A549 (cell line): ENCODE measurements around the gene FAM149B1. TPM values are rescaled to one million over a fixed set of nuclear protein-coding genes. Genes with fewer than 3 reads are reported as not detected.
"Not testable (repeated sequence)": the region's sequence is repeated elsewhere in the genome, so short reads cannot be mapped to it uniquely, and the experiment has no call there.

Experiments used
- ATAC-seq, 2 experiments: fragments of 200-7000 bp in 1 of 2; fragments of >200 bp in 1 of 2; cut with Nextera tagmentation in 1 of 2; cut with Tn5 transposase in 1 of 2; 3 replicates each; pipeline versions ENCODE4 v1.8.0 to v1.9.1; 2018 to 2020; ENCODE audit warnings: mild to moderate bottlenecking in 1 of 2, moderate library complexity in 1 of 2
- CTCF ChIA-PET: fragments of 300-600 bp; sonication (Branson Sonifier 250); formaldehyde crosslinking; extraction: SDS; loops from one replicate; lab custom pipeline; 2021; ENCODE audit warnings: antibody characterized with exemption, inconsistent platforms; lab: Yijun Ruan, JAX
- POLR2A ChIA-PET: fragments of 350-600 bp; formaldehyde crosslinking; extraction: SDS; loops from one replicate; lab custom pipeline; 2021; ENCODE audit warnings: antibody characterized with exemption, inconsistent platforms; lab: Yijun Ruan, JAX
- DNase-seq, 2 experiments: peaks; one replicate each; pipeline versions ENCODE4 v3.0.0 to v3.0.0-alpha.2; 2011 to 2016; ENCODE audit warnings: low read depth in 1 of 2, low spot score in 1 of 2
- FAIRE-seq: peaks from 2 replicates; lab custom pipeline; 2011; peaks lifted over from hg19 to GRCh38; lab: Jason Lieb, UNC
- H3K27ac ChIP-seq, 2 experiments: fragments of >200 bp; sonication (Bioruptor Twin); formaldehyde crosslinking; 3 replicates each; pipeline ENCODE4 v1.5.1; 2016 to 2017
- H3K4me1 ChIP-seq: fragments of >200 bp; sonication (Bioruptor Twin); formaldehyde crosslinking; 3 replicates; pipeline ENCODE4 v1.6.1; 2016
- H3K4me2 ChIP-seq: fragments of >200 bp; sonication (Bioruptor Twin); formaldehyde crosslinking; 3 replicates; pipeline ENCODE4 v1.6.1; 2016
- H3K4me3 ChIP-seq: fragments of >200 bp; sonication (Bioruptor Twin); formaldehyde crosslinking; 3 replicates; pipeline ENCODE4 v1.5.1; 2016
- H3K9me3 ChIP-seq: fragments of >200 bp; sonication (Bioruptor Twin); formaldehyde crosslinking; 3 replicates; pipeline ENCODE4 v1.6.1; 2016
- BHLHE40 ChIP-seq: IDR thresholded peaks from 2 replicates; pipeline ENCODE4 v1.6.1; 2012; ENCODE audit warnings: low read depth, low read length, inconsistent platforms
- CBX2 ChIP-seq: fragments of 200-600 bp; sonication (generic); IDR thresholded peaks from 2 replicates; pipeline ENCODE4 v1.6.1; 2016; ENCODE audit warnings: low read depth, mild to moderate bottlenecking, borderline replicate concordance
- CBX8 ChIP-seq: fragments of 200-600 bp; sonication (generic); IDR thresholded peaks from 2 replicates; pipeline ENCODE4 v1.6.1; 2016
- CEBPB ChIP-seq, 2 experiments: fragments of >200 bp in 1 of 2; sonication (Bioruptor Twin) in 1 of 2; formaldehyde crosslinking in 1 of 2; IDR thresholded peaks; 2 replicates each; pipeline ENCODE4 v1.6.1; 2012 to 2016
- CHD2 ChIP-seq: fragments of 150-350 bp; IDR thresholded peaks from 2 replicates; pipeline ENCODE4 v1.6.1; 2014; ENCODE audit warnings: low read length; ENCODE audit not compliant: partially characterized antibody
- EP300 ChIP-seq, 2 experiments: fragments of >200 bp; sonication (Bioruptor Twin); formaldehyde crosslinking; IDR thresholded peaks; 2 replicates in 1 of 2; 3 replicates in 1 of 2; pipeline ENCODE4 v1.6.1; 2016 to 2017
- FOSL2 ChIP-seq, 2 experiments: fragments of 450-650 bp in 1 of 2; fragments of >200 bp in 1 of 2; sonication (Bioruptor Twin) in 1 of 2; formaldehyde crosslinking; IDR thresholded peaks; 2 replicates each; pipeline versions ENCODE4 v1.5.0 to v1.6.1; 2016 to 2020; ENCODE audit warnings: mild to moderate bottlenecking in 1 of 2, moderate library complexity in 1 of 2
- FOXS1 ChIP-seq: fragments of 250-450 bp; sonication (Bioruptor Pico); IDR thresholded peaks from 2 replicates; pipeline ENCODE4 v1.5.0; 2020; ENCODE audit warnings: mild to moderate bottlenecking, moderate library complexity
- GATA3 ChIP-seq: IDR thresholded peaks from 2 replicates; pipeline ENCODE4 v1.6.1; 2012; ENCODE audit warnings: borderline replicate concordance
- HEYL ChIP-seq: fragments of 250-450 bp; sonication (Bioruptor Pico); IDR thresholded peaks from 2 replicates; pipeline ENCODE4 v1.8.0; 2021; ENCODE audit warnings: mild to moderate bottlenecking, moderate library complexity
- HOXA7 ChIP-seq: fragments of 250-450 bp; sonication (Bioruptor Pico); IDR thresholded peaks from 2 replicates; pipeline ENCODE4 v1.5.0; 2020; ENCODE audit warnings: mild to moderate bottlenecking, moderate library complexity
- HOXB13 ChIP-seq: fragments of 250-450 bp; sonication (Bioruptor Pico); IDR thresholded peaks from 2 replicates; pipeline ENCODE4 v1.5.0; 2020; ENCODE audit warnings: low read depth, mild to moderate bottlenecking, moderate library complexity
- HOXB5 ChIP-seq: fragments of 250-450 bp; sonication (Bioruptor Pico); IDR thresholded peaks from 2 replicates; pipeline ENCODE4 v1.5.0; 2020; ENCODE audit warnings: mild to moderate bottlenecking, moderate library complexity
- KDM1A ChIP-seq: fragments of 200-600 bp; sonication (generic); IDR thresholded peaks from 2 replicates; pipeline ENCODE4 v1.6.1; 2016; ENCODE audit warnings: low read depth, mild to moderate bottlenecking
- KDM5A ChIP-seq: fragments of 200-600 bp; sonication (generic); IDR thresholded peaks from 2 replicates; pipeline ENCODE4 v1.6.1; 2016; ENCODE audit warnings: antibody characterized with exemption, mild to moderate bottlenecking
- MAFK ChIP-seq: fragments of 450-650 bp; IDR thresholded peaks from 2 replicates; pipeline ENCODE4 v1.6.1; 2014; ENCODE audit not compliant: partially characterized antibody
- MAZ ChIP-seq: fragments of 150-350 bp; IDR thresholded peaks from 2 replicates; pipeline ENCODE4 v1.6.1; 2014; ENCODE audit warnings: antibody characterized with exemption, low read depth, low read length, borderline replicate concordance
- MYC ChIP-seq: IDR thresholded peaks from 2 replicates; pipeline ENCODE4 v1.6.1; 2012; ENCODE audit warnings: mild to moderate bottlenecking, inconsistent platforms, low read length, improper control_type of control experiment, borderline replicate concordance
- NR3C1 ChIP-seq: fragments of >200 bp; sonication (Bioruptor Twin); formaldehyde crosslinking; IDR thresholded peaks from 3 replicates; pipeline ENCODE4 v1.6.1; 2017
- POLR2A ChIP-seq: IDR thresholded peaks from 2 replicates; pipeline ENCODE4 v1.6.1; 2012; ENCODE audit warnings: mild to moderate bottlenecking, low read length
- POLR2AphosphoS2 ChIP-seq: conservative IDR thresholded peaks from 2 replicates; pipeline ENCODE4 v1.6.1; 2012; ENCODE audit warnings: low read length, improper control_type of control experiment, inconsistent platforms
- RCOR1 ChIP-seq: fragments of 150-350 bp; IDR thresholded peaks from 2 replicates; pipeline ENCODE4 v1.6.1; 2014; ENCODE audit warnings: antibody characterized with exemption, low read length, low read depth
- REST ChIP-seq: fragments of 200-600 bp; sonication (generic); IDR thresholded peaks from 2 replicates; pipeline ENCODE4 v1.6.1; 2016; ENCODE audit warnings: antibody characterized with exemption, mild to moderate bottlenecking, moderate library complexity
- TFCP2L1 ChIP-seq: fragments of 250-450 bp; sonication (Bioruptor Pico); IDR thresholded peaks from 2 replicates; pipeline ENCODE4 v1.5.0; 2021; ENCODE audit warnings: mild to moderate bottlenecking
- TP53 ChIP-seq: fragments of 250-450 bp; sonication (Bioruptor Pico); IDR thresholded peaks from 2 replicates; pipeline ENCODE4 v1.5.0; 2021; ENCODE audit warnings: mild to moderate bottlenecking, moderate library complexity
- ZC3H11A ChIP-seq: fragments of 450-650 bp; IDR thresholded peaks from 2 replicates; pipeline ENCODE4 v1.6.1; 2014; ENCODE audit warnings: antibody characterized with exemption, mild to moderate bottlenecking
- ZNF302 ChIP-seq: fragments of 250-450 bp; sonication (Bioruptor Pico); IDR thresholded peaks from 2 replicates; pipeline ENCODE4 v1.9.0; 2021; ENCODE audit warnings: inconsistent platforms, mild to moderate bottlenecking, moderate library complexity
- WGBS: methylation state at CpG from one replicate; pipeline ENCODE4 v1.1.6; 2017; ENCODE audit errors: missing lambda C conversion rate; 5-methylcytosine and 5-hydroxymethylcytosine counted together
- polyA plus RNA-seq, 4 experiments: library from polyadenylated mRNA; depleted of rRNA in 3 of 4; stranded (reverse); fragments of >200 nt; fragmentation: RNase III in 1 of 4; extraction: RNeasy Plus Mini Kit Qiagen cat#74134 plus additional on column Dnase treatment in 1 of 4; gene quantifications; 2 replicates in 3 of 4; 3 replicates in 1 of 4; pipeline ENCODE4 v1.2.3, GENCODE V29; 2011 to 2017
- TF ChIP-seq, protein P1 (sequence below): IDR thresholded peaks from 2 replicates; pipeline ENCODE4 v1.6.1; 2012
- TF ChIP-seq, protein P2 (sequence below): fragments of 150-350 bp; IDR thresholded peaks from 2 replicates; pipeline ENCODE4 v1.6.1; 2014; ENCODE audit warnings: low read depth, mild to moderate bottlenecking, low read length
- TF ChIP-seq, protein P3 (sequence below): fragments of 450-650 bp; IDR thresholded peaks from 2 replicates; pipeline ENCODE4 v1.6.1; 2014; ENCODE audit warnings: antibody characterized with exemption

FAM149B1 gene
- polyA plus RNA-seq, 2 of the 4 experiments (the other 2 are of a cell fraction) = 6.9 to 26.7 TPM

GRCh38 chr10:73253225-73253555 is 85.3 kb downstream of the FAM149B1 start:
- POLR2A ChIA-PET = interaction anchor here (0.7 to 2.3 kb wide), 6 partner anchors 9 to 577 kb away, joined by 4 to 11 read pairs (median 6); partner anchors contain the start of genes ANXA7 and CFAP70
- ATAC-seq = peak; percentile 44 to 53; a peak in 4 of 6 replicates
- FAIRE-seq = no peak

GRCh38 chr10:73258612-73259011 is 90.7 kb downstream of the FAM149B1 start:
- ATAC-seq, H3K9me3 ChIP-seq, H3K4me2 ChIP-seq, DNase-seq, POLR2A ChIA-PET, H3K4me3 ChIP-seq, FAIRE-seq, H3K27ac ChIP-seq, CTCF ChIA-PET: not testable (repeated sequence)
- WGBS = 86% methylated on average over 10 of the region's 10 CpGs
- peaks cover 27% of the 10 kb centered on the region for H3K4me1 ChIP-seq

More at GRCh38 chr10:73253225-73253555, 85.3 kb downstream of the FAM149B1 start:
- H3K27ac ChIP-seq = peak overlapping the region; percentile 94 to 95
- H3K9me3 ChIP-seq = no peaks in the 10 kb centered on the region
- DNase-seq = peak; percentile 42 to 45
- H3K4me3 ChIP-seq = peak overlapping the region; percentile 94
- H3K4me2 ChIP-seq = peak overlapping the region; percentile 84
- 0% methylated on average over 4 of the region's 4 CpGs for WGBS
- peaks cover 21% of the 10 kb centered on the region for H3K4me1 ChIP-seq
- TF ChIP-seq BHLHE40 = no peak
- TF ChIP-seq FOSL2 (IDR thresholded peaks at IDR 0.05) = no peak
- TF ChIP-seq FOSL2 (CRISPR knock-in tag; IDR thresholded peaks at IDR 0.05) = no peak
- no peak for TF ChIP-seq HOXB5 (CRISPR knock-in tag)
- TF ChIP-seq FOXS1 (CRISPR knock-in tag) = no peak
- TF ChIP-seq CBX2 = no peak
- no peak for TF ChIP-seq TFCP2L1
- no peak for TF ChIP-seq EP300 (IDR thresholded peaks at IDR 0.05)
- TF ChIP-seq TP53 (CRISPR knock-in tag) = no peak
- TF ChIP-seq KDM1A = no peak
- no peak for TF ChIP-seq NR3C1
- no peak for TF ChIP-seq CEBPB (IDR thresholded peaks at IDR 0.05)
- TF ChIP-seq RCOR1 = no peak
- TF ChIP-seq CBX8 = no peak
- TF ChIP-seq, protein P1, sequence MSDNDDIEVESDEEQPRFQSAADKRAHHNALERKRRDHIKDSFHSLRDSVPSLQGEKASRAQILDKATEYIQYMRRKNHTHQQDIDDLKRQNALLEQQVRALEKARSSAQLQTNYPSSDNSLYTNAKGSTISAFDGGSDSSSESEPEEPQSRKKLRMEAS = no peak
- no peak for TF ChIP-seq HEYL (CRISPR knock-in tag)
- CTCF ChIA-PET = interaction anchor here (0.7 to 1.6 kb wide), 6 partner anchors 10 to 87 kb away, joined by 3 to 6 read pairs (median 4); no protein-coding TSS in a partner anchor

DNA sequence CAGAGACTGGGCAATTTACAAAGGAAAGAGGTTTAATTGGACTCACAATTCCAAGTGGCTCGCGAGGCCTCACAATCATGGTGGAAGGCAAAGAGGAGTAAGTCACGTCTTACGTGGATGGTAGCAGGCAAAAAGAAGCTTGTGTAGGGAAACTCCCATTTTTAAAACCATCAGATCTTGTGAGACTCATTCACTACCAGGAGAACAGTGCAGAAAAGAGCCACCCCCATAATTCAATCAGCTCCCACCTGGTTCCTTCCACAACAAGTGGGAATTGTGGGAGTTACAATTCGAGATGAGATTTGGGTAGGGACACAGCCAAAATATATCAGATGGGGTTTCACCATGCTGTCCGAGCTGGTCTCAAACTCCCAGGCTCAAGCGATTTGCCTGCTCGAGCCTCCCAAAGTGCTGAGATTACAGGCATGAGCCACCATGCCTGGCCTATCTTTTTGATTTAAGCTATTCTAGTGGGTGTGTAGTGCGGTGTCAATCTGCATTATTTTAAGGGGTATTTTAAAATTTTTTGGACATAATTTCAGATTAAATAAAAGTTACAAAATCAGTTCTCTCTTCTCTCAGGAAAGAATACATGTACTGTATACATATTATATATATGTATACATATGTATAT is 93.6 kb downstream of the FAM149B1 start:
- DNase-seq = no peak
- peaks cover 31% of the 10 kb centered on the region for H3K4me1 ChIP-seq
- peak overlapping the region; percentile 85 to 92 for H3K27ac ChIP-seq
- ChIA-PET POLR2A (interaction anchor here (0.6 to 1.8 kb wide), 2 partner anchors 9 to 73 kb away, joined by 3 to 11 read pairs; partner anchors contain the start of gene MRPS16), CTCF (interaction anchor here (1.2 to 1.5 kb wide), 2 partner anchors 10 to 11 kb away, joined by 3 read pairs; no protein-coding TSS in a partner anchor)
- WGBS = 84% methylated on average over 9 of the region's 9 CpGs
- TF ChIP-seq MAZ (no peak), REST (no peak), FOSL2 (IDR thresholded peaks at IDR 0.05) (no peak), FOSL2 (CRISPR knock-in tag; IDR thresholded peaks at IDR 0.05) (no peak), HOXB13 (CRISPR knock-in tag) (no peak), HOXB5 (CRISPR knock-in tag) (no peak), POLR2AphosphoS2 (no peak), MAFK (no peak), MYC (no peak), GATA3 (no peak), POLR2A (no peak), ZC3H11A (no peak), CHD2 (no peak), ZNF302 (no peak), FOXS1 (CRISPR knock-in tag) (no peak), KDM5A (no peak), HOXA7 (no peak), CBX8 (no peak)
- TF ChIP-seq, protein P2, sequence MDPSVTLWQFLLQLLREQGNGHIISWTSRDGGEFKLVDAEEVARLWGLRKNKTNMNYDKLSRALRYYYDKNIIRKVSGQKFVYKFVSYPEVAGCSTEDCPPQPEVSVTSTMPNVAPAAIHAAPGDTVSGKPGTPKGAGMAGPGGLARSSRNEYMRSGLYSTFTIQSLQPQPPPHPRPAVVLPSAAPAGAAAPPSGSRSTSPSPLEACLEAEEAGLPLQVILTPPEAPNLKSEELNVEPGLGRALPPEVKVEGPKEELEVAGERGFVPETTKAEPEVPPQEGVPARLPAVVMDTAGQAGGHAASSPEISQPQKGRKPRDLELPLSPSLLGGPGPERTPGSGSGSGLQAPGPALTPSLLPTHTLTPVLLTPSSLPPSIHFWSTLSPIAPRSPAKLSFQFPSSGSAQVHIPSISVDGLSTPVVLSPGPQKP = no peak
- TF ChIP-seq, protein P3, sequence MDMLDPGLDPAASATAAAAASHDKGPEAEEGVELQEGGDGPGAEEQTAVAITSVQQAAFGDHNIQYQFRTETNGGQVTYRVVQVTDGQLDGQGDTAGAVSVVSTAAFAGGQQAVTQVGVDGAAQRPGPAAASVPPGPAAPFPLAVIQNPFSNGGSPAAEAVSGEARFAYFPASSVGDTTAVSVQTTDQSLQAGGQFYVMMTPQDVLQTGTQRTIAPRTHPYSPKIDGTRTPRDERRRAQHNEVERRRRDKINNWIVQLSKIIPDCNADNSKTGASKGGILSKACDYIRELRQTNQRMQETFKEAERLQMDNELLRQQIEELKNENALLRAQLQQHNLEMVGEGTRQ = no peak
- H3K9me3 ChIP-seq = peaks cover 4% of the 10 kb centered on the region; the same call in 1 of the 3 replicates
- peak overlapping the region; percentile 71; the same call in 2 of the 3 replicates for H3K4me2 ChIP-seq
- ATAC-seq = no peak
- no peak for FAIRE-seq
- no peak overlapping the region for H3K4me3 ChIP-seq
